ENCODE measurements around the gene SQOR.

- no peak for TF ChIP-seq POLR2A (IDR thresholded peaks at IDR 0.05; ENCODE audit: borderline replicate concordance, extremely low read depth, insufficient read depth, insufficient read length)
- no peak for TF ChIP-seq EZH2phosphoT487 (IDR thresholded peaks at IDR 0.05; ENCODE audit: borderline replicate concordance)
- TF ChIP-seq ZFX (IDR thresholded peaks at IDR 0.05): no peak
- TF ChIP-seq, protein P1, sequence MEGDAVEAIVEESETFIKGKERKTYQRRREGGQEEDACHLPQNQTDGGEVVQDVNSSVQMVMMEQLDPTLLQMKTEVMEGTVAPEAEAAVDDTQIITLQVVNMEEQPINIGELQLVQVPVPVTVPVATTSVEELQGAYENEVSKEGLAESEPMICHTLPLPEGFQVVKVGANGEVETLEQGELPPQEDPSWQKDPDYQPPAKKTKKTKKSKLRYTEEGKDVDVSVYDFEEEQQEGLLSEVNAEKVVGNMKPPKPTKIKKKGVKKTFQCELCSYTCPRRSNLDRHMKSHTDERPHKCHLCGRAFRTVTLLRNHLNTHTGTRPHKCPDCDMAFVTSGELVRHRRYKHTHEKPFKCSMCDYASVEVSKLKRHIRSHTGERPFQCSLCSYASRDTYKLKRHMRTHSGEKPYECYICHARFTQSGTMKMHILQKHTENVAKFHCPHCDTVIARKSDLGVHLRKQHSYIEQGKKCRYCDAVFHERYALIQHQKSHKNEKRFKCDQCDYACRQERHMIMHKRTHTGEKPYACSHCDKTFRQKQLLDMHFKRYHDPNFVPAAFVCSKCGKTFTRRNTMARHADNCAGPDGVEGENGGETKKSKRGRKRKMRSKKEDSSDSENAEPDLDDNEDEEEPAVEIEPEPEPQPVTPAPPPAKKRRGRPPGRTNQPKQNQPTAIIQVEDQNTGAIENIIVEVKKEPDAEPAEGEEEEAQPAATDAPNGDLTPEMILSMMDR (IDR thresholded peaks at IDR 0.05 in 2 of 3, conservative IDR thresholded peaks at IDR 0.05 in 1 of 3; ENCODE audit: borderline replicate concordance in 1 of 3, insufficient read depth in 1 of 3, low read depth in 2 of 3, low read length in 2 of 3): no peak
- TF ChIP-seq, protein P2, sequence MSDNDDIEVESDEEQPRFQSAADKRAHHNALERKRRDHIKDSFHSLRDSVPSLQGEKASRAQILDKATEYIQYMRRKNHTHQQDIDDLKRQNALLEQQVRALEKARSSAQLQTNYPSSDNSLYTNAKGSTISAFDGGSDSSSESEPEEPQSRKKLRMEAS (IDR thresholded peaks at IDR 0.05): no peak
- TF ChIP-seq POLR2AphosphoS5 (IDR thresholded peaks at IDR 0.05; ENCODE audit: low read depth, low read length): no peak
- no peak for TF ChIP-seq ELF1 (IDR thresholded peaks at IDR 0.05; ENCODE audit: borderline replicate concordance, low read depth)
- TF ChIP-seq ZNF274 (IDR thresholded peaks at IDR 0.05; ENCODE audit: low read depth, low read length): no peak
- TF ChIP-seq SRF (IDR thresholded peaks at IDR 0.05; ENCODE audit: low read depth): no peak
- no peak for TF ChIP-seq EZH2 (IDR thresholded peaks at IDR 0.05)
Observed at GRCh38 chr15:45648521-45649200, 13.8 kb downstream of the SQOR start.
